PC-9 (cell line): Measurements from ENCODE around the gene SRC. TPM values are rescaled to one million over a fixed set of nuclear protein-coding genes. Genes with fewer than 3 reads are reported as not detected.

Source experiments
- BruUV-seq: library from RNA; stranded (reverse); fragments of 400-500 nt; replicated peaks from 2 replicates; lab custom pipeline; 2021; lab: Mats Ljungman, UMichigan
- CTCF ChIA-PET: fragments of 300-600 bp; sonication (Branson Sonifier 250); formaldehyde crosslinking; loops from one replicate; lab custom pipeline; 2022; ENCODE audit warnings: antibody characterized with exemption; lab: Charles Lee
- POLR2A ChIA-PET: fragments of 300-600 bp; sonication (Branson Sonifier 250); formaldehyde crosslinking; loops from one replicate; lab custom pipeline; 2022; ENCODE audit warnings: antibody characterized with exemption; ENCODE audit not compliant: unreplicated experiment; lab: Charles Lee
- DNase-seq, 2 experiments: peaks; one replicate each; pipeline versions ENCODE4 v3.0.0 to v3.0.0-alpha.2; 2015 to 2022; ENCODE audit warnings: mixed read lengths in 1 of 2
- H2AFZ ChIP-seq: fragments of 200-600 bp; sonication (generic); 2 replicates; pipeline ENCODE4 v1.8.1; 2017; ENCODE audit warnings: antibody characterized with exemption
- H3F3A ChIP-seq: fragments of 200-600 bp; sonication (generic); 2 replicates; pipeline ENCODE4 v1.8.1; 2017; ENCODE audit warnings: antibody characterized with exemption, mild to moderate bottlenecking, low read depth; ENCODE audit not compliant: insufficient read depth
- H3K27ac ChIP-seq: fragments of 200-600 bp; sonication (generic); 2 replicates; pipeline ENCODE4 v1.6.1; 2016; ENCODE audit warnings: mixed run types
- H3K27me3 ChIP-seq: fragments of 200-600 bp; sonication (generic); 2 replicates; pipeline ENCODE4 v1.6.1; 2016; ENCODE audit warnings: low read depth, mixed run types; ENCODE audit not compliant: insufficient read depth
- H3K36me3 ChIP-seq: fragments of 200-600 bp; sonication (generic); 2 replicates; pipeline ENCODE4 v1.6.1; 2016; ENCODE audit warnings: low read depth, mixed run types
- H3K4me1 ChIP-seq: fragments of 200-600 bp; sonication (generic); replicated peaks from 2 replicates; pipeline ENCODE4 v1.6.1; 2016; ENCODE audit warnings: mixed run types; ENCODE audit not compliant: insufficient read depth
- H3K4me2 ChIP-seq: fragments of 200-600 bp; sonication (generic); 2 replicates; pipeline ENCODE4 v1.6.1; 2017; ENCODE audit warnings: mixed run types
- H3K4me3 ChIP-seq: fragments of 200-600 bp; sonication (generic); 2 replicates; pipeline ENCODE4 v1.6.1; 2016; ENCODE audit warnings: mixed run types
- H3K79me2 ChIP-seq: fragments of 200-600 bp; sonication (generic); 2 replicates; pipeline ENCODE4 v1.6.1; 2017; ENCODE audit warnings: low read depth, mixed run types
- H3K9me2 ChIP-seq: fragments of 200-600 bp; sonication (generic); 2 replicates; pipeline ENCODE4 v1.8.1; 2017; ENCODE audit warnings: mild to moderate bottlenecking; ENCODE audit not compliant: insufficient read depth
- H3K9me3 ChIP-seq: fragments of 200-600 bp; sonication (generic); 2 replicates; pipeline ENCODE4 v1.8.1; 2016; ENCODE audit warnings: low read depth; ENCODE audit not compliant: insufficient read depth
- H4K20me1 ChIP-seq: fragments of 200-600 bp; sonication (generic); 2 replicates; pipeline ENCODE4 v1.8.1; 2017; ENCODE audit not compliant: insufficient read depth
- EZH2 ChIP-seq: fragments of 200-600 bp; sonication (generic); IDR thresholded peaks from 2 replicates; pipeline ENCODE4 v1.8.0; 2017; ENCODE audit warnings: antibody characterized with exemption, low read depth
- intact Hi-C: fragments of 100-400 bp; cut with micrococcal nuclease; formaldehyde crosslinking; loops from one replicate; pipeline ENCODE4 v1.10.0; 2022; ENCODE audit not compliant: unreplicated experiment
- total RNA-seq: library from RNA; stranded (reverse); gene quantifications from 2 replicates; pipeline ENCODE4 v1.2.3, GENCODE V29; 2021
- TF ChIP-seq, protein P1 (sequence below): fragments of 200-600 bp; sonication (generic); conservative IDR thresholded peaks from 2 replicates; pipeline ENCODE4 v1.6.1; 2017; ENCODE audit warnings: mixed run types, antibody characterized with exemption, mild to moderate bottlenecking, moderate library complexity

Gene SRC
- total RNA-seq, 1 experiment from 2014 or later, result 58.4 TPM

DNA sequence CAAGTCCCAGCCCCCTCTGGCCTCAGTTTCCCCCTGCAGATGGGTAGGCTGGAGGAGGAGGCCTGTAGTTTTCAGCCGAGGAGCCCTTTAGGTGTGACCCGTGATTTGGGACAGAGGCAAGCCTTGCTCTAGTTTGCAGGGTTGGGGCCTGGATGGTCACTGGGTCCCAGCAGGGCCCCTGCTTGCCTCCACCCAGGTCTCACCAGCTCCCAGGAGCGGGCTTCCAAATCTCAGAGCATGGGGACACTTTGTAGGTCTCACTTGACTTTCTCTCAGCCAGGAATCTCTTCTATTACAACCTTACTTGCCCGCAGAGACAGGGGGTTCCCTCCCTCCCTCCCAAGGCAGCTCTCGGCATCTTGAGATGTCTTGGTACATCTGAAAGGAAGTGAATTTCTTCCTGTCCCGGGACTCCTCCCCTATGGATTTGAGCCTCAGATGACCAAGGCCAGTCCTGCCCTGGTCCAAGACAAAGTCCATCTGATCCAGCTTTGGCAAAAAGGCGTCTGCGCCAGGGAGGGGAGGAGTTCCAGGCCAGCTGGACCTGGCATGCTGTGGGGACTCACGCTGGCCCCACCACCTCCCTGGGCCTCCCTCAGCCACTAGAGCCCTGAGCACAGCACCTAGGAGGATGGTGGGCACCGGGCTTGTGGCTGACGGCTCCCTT lies 47.4 kb downstream of the SRC start:
- Histone ChIP-seq H3K27ac (no peak overlapping the region), H3K4me3 (no peak overlapping the region), H3K36me3 (no peaks in the 10 kb centered on the region), H3K27me3 (no peaks in the 10 kb centered on the region), H2AFZ (no peak overlapping the region), H3F3A (no peaks in the 10 kb centered on the region), H3K4me2 (no peak overlapping the region), H3K79me2 (no peaks in the 10 kb centered on the region), H3K9me3 (no peaks in the 10 kb centered on the region), H3K9me2 (no peaks in the 10 kb centered on the region), H3K4me1 (no peaks in the 10 kb centered on the region), H4K20me1 (no peaks in the 10 kb centered on the region)
- ChIA-PET CTCF (no interaction called here), POLR2A (no interaction called here)
- intact Hi-C loops, result no loop called here
- no peak for DNase-seq
- no TSS peak for BruUV-seq
- TF ChIP-seq, protein P1, sequence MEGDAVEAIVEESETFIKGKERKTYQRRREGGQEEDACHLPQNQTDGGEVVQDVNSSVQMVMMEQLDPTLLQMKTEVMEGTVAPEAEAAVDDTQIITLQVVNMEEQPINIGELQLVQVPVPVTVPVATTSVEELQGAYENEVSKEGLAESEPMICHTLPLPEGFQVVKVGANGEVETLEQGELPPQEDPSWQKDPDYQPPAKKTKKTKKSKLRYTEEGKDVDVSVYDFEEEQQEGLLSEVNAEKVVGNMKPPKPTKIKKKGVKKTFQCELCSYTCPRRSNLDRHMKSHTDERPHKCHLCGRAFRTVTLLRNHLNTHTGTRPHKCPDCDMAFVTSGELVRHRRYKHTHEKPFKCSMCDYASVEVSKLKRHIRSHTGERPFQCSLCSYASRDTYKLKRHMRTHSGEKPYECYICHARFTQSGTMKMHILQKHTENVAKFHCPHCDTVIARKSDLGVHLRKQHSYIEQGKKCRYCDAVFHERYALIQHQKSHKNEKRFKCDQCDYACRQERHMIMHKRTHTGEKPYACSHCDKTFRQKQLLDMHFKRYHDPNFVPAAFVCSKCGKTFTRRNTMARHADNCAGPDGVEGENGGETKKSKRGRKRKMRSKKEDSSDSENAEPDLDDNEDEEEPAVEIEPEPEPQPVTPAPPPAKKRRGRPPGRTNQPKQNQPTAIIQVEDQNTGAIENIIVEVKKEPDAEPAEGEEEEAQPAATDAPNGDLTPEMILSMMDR, result no peak
- no peak for TF ChIP-seq EZH2

DNA sequence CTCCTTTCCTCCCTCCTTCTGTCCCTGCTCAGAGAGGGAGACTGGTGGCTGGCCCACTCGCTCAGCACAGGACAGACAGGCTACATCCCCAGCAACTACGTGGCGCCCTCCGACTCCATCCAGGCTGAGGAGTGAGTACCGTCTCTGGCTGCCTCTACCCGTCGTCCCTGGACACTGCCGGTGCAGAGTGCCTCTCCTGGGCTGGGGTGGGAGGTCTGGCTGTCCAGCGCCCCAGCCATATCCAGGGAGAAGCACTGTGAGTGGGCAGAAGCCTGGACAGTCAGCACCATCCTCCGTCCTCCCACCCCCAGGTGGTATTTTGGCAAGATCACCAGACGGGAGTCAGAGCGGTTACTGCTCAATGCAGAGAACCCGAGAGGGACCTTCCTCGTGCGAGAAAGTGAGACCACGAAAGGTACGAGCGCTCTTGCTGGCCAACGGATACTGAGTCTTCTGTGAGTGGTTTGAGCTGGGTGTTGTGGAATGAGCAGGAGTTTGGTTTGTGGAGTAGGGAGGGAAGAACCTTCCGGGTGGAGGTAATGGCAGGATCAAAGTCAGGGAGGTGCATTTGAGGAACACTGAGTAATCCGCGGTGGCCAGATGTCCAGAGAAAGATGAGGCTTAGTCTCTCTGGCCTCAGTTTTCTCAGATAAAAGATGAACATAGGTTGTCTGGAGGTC lies 48.1 kb downstream of the SRC start:
- ChIA-PET POLR2A (no interaction called here), CTCF (no interaction called here)
- no peak overlapping the region for H3K4me2 ChIP-seq
- no peak for TF ChIP-seq EZH2
- TF ChIP-seq, protein P1, result no peak
- no peaks in the 10 kb centered on the region for H3K79me2 ChIP-seq
- no peak overlapping the region for H3K4me3 ChIP-seq
- no peak overlapping the region for H2AFZ ChIP-seq
- H3K4me1 ChIP-seq, result no peaks in the 10 kb centered on the region
- H3K27ac ChIP-seq, result no peak overlapping the region
- intact Hi-C loops, result no loop called here
- DNase-seq, result no peak
- H3K9me3 ChIP-seq, result no peaks in the 10 kb centered on the region
- no peaks in the 10 kb centered on the region for H3F3A ChIP-seq
- no peaks in the 10 kb centered on the region for H4K20me1 ChIP-seq
- BruUV-seq, result no TSS peak
- no peaks in the 10 kb centered on the region for H3K9me2 ChIP-seq
- no peaks in the 10 kb centered on the region for H3K27me3 ChIP-seq
- no peaks in the 10 kb centered on the region for H3K36me3 ChIP-seq

DNA sequence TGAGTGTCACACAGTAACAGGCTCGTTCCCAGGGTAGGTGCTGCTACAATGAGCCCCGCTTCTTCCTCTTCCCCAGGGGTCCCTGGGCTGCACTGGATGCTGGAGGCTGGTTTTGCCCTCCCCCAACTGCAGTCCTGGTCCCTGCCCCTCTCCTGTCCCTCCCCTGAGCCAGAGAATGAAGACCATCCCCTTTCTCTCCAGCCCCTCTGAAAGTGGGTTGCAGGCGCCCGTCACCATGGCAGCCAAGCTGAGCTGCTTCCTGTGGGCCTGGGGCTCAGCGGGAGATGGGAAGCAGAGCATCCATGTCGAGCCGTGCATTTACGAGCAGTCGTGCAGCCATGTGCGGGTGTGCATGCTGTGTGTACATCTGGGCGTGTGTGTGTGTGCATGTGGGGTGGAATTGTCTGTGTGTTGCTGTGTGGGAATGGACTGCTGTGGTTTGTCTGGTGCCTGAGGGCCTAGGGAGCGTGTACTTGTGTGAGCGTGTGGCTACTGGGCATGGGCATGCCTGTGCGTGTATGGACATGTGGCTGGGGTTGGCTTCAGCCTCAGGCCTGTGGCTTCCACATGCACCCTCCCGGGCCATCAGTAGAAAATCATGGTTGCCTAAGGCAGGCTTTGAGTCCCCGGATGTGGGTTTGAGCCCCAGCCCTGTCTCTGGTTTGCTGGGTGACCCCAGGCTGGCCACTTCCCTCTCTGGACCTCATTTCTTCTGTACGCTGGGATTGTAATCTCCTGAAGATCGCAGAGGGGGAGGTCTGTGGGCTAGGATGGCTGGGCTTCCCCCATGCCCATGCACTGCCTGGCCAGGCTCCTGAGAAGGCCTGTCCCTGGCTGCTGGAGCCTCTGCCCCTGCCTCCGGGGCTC lies 48.8 kb downstream of the SRC start:
- no peaks in the 10 kb centered on the region for H3K4me1 ChIP-seq
- H2AFZ ChIP-seq, result no peak overlapping the region
- POLR2A ChIA-PET, result no interaction called here
- no peaks in the 10 kb centered on the region for H3K79me2 ChIP-seq
- no peak overlapping the region for H3K4me2 ChIP-seq
- no TSS peak for BruUV-seq
- no peak overlapping the region for H3K4me3 ChIP-seq
- H3K36me3 ChIP-seq, result no peaks in the 10 kb centered on the region
- CTCF ChIA-PET, result no interaction called here
- no peaks in the 10 kb centered on the region for H4K20me1 ChIP-seq
- H3K9me2 ChIP-seq, result no peaks in the 10 kb centered on the region
- H3K9me3 ChIP-seq, result no peaks in the 10 kb centered on the region
- no peaks in the 10 kb centered on the region for H3K27me3 ChIP-seq
- no peak for TF ChIP-seq EZH2
- TF ChIP-seq, protein P1, result no peak
- no peak overlapping the region for H3K27ac ChIP-seq
- H3F3A ChIP-seq, result no peaks in the 10 kb centered on the region
- DNase-seq, result no peak
- intact Hi-C loops, result no loop called here
